RWPE2 (cell line): ENCODE results near the gene PET100.
A peak's percentile ranks its signal among the peaks of the same experiment; 100 is the strongest.

ENCODE experiments used
- ATAC-seq: fragments of 200-7000 bp; cut with Tn5 transposase; 3 replicates; pipeline ENCODE4 v1.9.1; 2021; ENCODE audit warnings: low read depth
- DNase-seq: peaks from one replicate; pipeline ENCODE4 v3.0.0-alpha.2; 2020; ENCODE audit warnings: low spot score
- H3K27ac ChIP-seq: fragments of 450-650 bp; 2 replicates; pipeline ENCODE4 v1.5.1; 2017; ENCODE audit warnings: mild to moderate bottlenecking; ENCODE audit not compliant: poor library complexity, severe bottlenecking
- H3K27me3 ChIP-seq: fragments of 250-450 bp; sonication (Bioruptor Pico); 2 replicates; pipeline ENCODE4 v1.5.1; 2021; ENCODE audit warnings: mild to moderate bottlenecking, moderate library complexity; ENCODE audit not compliant: insufficient read depth, poor library complexity, severe bottlenecking
- H3K36me3 ChIP-seq: fragments of 250-450 bp; sonication (Bioruptor Pico); 2 replicates; pipeline ENCODE4 v1.5.1; 2020; ENCODE audit warnings: low read depth, mild to moderate bottlenecking, moderate library complexity
- H3K4me1 ChIP-seq: fragments of 250-450 bp; sonication (Bioruptor Pico); 2 replicates; pipeline ENCODE4 v1.5.1; 2021; ENCODE audit warnings: mild to moderate bottlenecking, moderate library complexity; ENCODE audit not compliant: insufficient read depth, poor library complexity, severe bottlenecking
- H3K4me3 ChIP-seq: fragments of 250-450 bp; sonication (Bioruptor Pico); 2 replicates; pipeline ENCODE4 v1.5.1; 2021; ENCODE audit warnings: mild to moderate bottlenecking, moderate library complexity; ENCODE audit not compliant: severe bottlenecking
- H3K9me3 ChIP-seq: fragments of 250-450 bp; sonication (Bioruptor Pico); 2 replicates; pipeline ENCODE4 v1.5.1; 2021; ENCODE audit warnings: mild to moderate bottlenecking, moderate library complexity; ENCODE audit not compliant: severe bottlenecking
- CTCF ChIP-seq: fragments of 450-650 bp; IDR thresholded peaks from one replicate; pipeline ENCODE4 v1.5.1; 2017; ENCODE audit warnings: mild to moderate bottlenecking, moderate library complexity; ENCODE audit not compliant: poor library complexity, severe bottlenecking

Gene PET100

GRCh38 chr19:7636691-7637373 is 7.2 kb downstream of the PET100 start, which contains the start of gene STXBP2:
STXBP2 (plus strand) TSS chr19:7637110; CDS start chr19:7637150, 40 bp downstream.
- DNase-seq (no peak), ATAC-seq (peak; percentile 78)
- Histone ChIP-seq H3K9me3 (no peaks in the 10 kb centered on the region), H3K27ac (peak within 1 kb of the TSS; percentile 22), H3K4me1 (peaks cover 3% of the 10 kb centered on the region), H3K27me3 (no peaks in the 10 kb centered on the region), H3K4me3 (peak within 1 kb of the TSS; percentile 79), H3K36me3 (no peaks in the 10 kb centered on the region; the same call in 1 of the 2 replicates)
- TF ChIP-seq CTCF, result no peak

DNA sequence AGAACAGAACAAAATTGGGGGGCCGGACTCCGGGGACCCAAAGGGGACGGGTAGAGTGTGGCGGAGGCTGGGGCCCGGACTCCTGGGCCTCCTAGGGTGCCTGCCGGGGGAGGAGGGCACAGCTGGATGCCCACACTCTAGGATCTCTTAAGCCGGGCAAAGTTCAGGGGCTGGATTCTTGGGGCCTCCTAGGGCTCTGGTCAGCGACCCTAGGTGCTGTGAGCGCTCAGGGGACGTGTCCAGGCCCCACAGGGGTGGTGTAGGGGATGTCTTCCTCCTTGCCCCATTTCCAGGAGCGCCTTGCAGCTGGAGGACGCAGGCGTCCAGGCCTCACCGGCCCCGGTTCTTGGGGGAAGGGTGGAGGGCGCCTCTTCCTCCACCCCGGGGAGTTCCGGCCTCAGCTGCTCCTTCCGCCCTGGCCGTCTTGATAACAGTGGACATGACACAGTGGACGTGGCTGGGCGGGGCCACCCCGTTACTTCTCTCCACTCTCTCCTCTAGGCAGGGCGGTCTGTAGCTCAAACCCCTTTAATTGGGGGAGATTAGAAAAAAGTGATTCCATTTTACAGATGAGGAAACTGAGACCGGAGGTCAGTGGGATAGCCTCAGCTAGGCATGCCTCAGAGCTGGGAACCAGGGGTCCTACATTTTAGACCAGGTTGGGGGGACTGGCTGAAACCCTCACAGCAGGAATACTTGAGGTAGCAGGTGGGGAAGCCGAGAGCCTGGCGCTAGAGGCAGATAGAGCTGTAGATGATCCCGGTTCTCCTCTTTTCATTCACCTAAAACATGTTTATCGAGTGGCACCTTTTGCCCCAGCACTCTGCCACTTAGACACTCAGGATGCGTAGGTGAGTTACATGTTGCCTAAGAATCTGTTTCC is 8.0 kb downstream of the PET100 start:
- H3K27me3 ChIP-seq, result no peaks in the 10 kb centered on the region
- peaks cover 3% of the 10 kb centered on the region for H3K4me1 ChIP-seq
- H3K36me3 ChIP-seq, result no peaks in the 10 kb centered on the region; the same call in 1 of the 2 replicates
- ATAC-seq (peak; percentile 32; the same call in 1 of the 3 replicates), DNase-seq (no peak)
- no peak for TF ChIP-seq CTCF
- H3K27ac ChIP-seq, result peak overlapping the region; percentile 22
- H3K4me3 ChIP-seq, result peak overlapping the region; percentile 79
- no peaks in the 10 kb centered on the region for H3K9me3 ChIP-seq

GRCh38 chr19:7638802-7639465 is 9.3 kb downstream of the PET100 start:
- H3K36me3 ChIP-seq, result no peaks in the 10 kb centered on the region; the same call in 1 of the 2 replicates
- TF ChIP-seq CTCF, result no peak
- no peak overlapping the region for H3K27ac ChIP-seq
- H3K4me1 ChIP-seq, result peaks cover 3% of the 10 kb centered on the region
- H3K9me3 ChIP-seq, result no peaks in the 10 kb centered on the region
- no peaks in the 10 kb centered on the region for H3K27me3 ChIP-seq
- DNase-seq (no peak), ATAC-seq (no peak)
- no peak overlapping the region for H3K4me3 ChIP-seq

GRCh38 chr19:7639863-7640348 is 10.3 kb downstream of the PET100 start:
- H3K36me3 ChIP-seq, result no peaks in the 10 kb centered on the region; the same call in 1 of the 2 replicates
- DNase-seq (no peak), ATAC-seq (no peak)
- no peak overlapping the region for H3K4me3 ChIP-seq
- H3K27ac ChIP-seq, result no peak overlapping the region
- H3K27me3 ChIP-seq, result no peaks in the 10 kb centered on the region
- H3K9me3 ChIP-seq, result no peaks in the 10 kb centered on the region
- TF ChIP-seq CTCF, result no peak
- H3K4me1 ChIP-seq, result peaks cover 3% of the 10 kb centered on the region
